Epithelial cell of prostate (primary cell): ENCODE data around the gene SLC9A5.
A peak's percentile ranks its signal among the peaks of the same experiment; 100 is the strongest.

ENCODE experiments used
- DNase-seq: peaks from one replicate; pipeline ENCODE4 v3.0.0-alpha.2; 2011; ENCODE audit warnings: low read depth, low spot score
- H3K27ac ChIP-seq: fragments of 450-650 bp; 2 replicates; pipeline ENCODE4 v1.5.1; 2017; ENCODE audit warnings: mild to moderate bottlenecking

SLC9A5 gene

DNA sequence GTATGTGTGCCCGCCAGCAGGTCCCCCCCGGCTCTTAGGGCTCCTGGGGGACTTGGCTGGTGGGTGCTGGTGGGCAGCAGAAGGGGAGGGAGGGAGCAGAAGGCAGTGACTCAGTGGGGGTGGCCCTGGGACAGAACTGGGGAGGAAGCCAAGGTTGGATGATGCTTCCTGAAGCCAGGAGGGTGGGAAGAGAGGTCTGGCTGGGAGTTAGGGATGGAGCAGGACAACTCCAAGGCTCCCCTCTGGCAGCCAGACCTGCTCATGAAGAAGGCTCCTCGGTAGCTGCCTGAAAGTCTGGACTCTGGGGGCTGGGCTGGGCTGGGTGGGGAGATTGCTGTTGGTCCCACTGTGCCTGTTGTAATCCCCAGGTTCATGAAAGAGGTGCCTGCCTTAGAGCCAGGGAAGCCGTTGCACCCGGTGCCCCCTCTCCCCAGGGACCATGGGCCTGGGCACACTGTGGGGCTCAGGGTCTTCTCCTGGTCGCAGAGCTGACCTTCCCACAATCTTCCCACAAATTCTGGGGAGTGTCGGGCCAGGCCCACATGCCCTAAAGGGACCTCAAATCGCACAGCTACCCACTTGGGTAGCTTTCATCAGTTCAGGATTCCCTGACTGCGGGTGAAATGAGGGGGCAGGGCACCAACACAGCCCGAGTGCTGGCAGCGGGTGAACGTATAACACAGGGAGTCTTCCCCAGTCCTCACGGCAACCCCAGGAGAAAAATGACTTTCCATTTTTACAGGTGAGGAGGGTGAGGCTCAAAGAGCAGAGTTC lies 29.4 kb downstream of the SLC9A5 start:
- H3K27ac ChIP-seq = peak overlapping the region; percentile 87
- no peak for DNase-seq

DNA sequence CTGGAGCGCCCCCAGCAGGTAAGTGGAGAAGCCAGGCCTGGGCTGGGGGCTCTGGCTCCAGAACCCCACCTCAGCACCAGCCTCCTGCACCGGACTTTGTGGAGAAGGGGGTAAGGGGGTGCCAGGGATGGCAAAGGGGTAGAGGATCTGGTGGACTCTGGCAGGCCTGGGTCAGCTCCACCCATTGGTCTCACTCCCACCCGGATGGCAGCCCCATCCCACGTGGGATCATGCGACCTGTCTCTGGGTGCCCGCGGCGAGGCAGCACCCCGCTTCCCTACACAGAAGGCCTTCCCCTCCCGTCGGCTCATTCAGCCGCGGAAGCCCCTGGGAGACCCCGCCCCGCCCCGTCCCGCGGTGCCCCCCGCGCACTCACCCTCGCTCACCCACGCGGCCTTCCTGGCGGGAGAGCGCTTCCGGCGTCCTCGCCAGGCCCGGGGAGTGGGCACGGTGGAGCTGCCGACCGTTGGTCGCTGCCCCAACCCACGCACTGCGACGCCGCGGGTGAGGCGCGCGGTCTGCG lies 30.1 kb downstream of the SLC9A5 start:
- H3K27ac ChIP-seq = peak overlapping the region; percentile 87
- DNase-seq = no peak

DNA sequence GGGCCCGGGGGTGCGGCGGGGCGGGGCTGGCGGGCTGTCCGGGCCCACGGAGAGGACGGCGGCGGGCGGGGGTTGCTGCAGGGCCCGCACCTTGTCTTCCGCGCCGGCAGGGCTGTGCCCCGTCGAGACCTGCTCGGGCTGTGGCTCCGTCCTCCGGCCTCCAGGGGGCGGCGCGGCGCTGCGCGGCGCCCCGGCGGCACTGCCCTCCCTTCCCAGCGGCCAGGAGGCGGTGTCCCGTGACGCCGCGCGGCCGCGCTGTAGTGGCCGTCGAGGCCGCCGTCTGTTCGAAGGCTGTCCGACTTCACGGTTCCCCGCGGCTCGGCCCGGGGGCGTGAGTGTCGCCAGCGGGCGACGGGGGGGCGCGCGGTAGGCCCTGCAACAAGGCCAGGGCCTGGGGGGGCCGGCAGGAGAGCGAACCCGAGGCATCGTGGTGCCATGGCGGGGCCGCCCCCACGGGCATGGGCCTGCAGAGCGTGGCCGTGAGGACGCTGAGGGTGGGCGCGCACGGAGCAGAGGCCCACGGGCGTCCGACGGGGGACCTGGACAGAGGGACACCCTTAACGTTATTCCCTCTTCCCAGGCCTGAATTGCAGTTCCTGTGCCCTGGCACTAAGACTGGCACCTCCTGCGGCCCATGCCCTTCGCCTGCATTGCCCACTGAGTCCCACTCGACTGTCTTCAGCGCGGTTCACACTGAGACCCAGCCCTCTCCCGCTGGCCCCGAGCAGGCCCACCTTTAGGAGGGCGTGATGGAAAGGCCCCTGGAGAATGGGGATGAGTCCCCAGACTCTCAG lies 30.7 kb downstream of the SLC9A5 start, which contains the start of gene PLEKHG4:
Gene PLEKHG4 (plus strand): TSS at position 237 of the 794 bp plus-strand sequence. CDS start 513 bp downstream, at position 750.
- no peak for DNase-seq
- H3K27ac ChIP-seq = peak within 1 kb of the TSS; percentile 87

DNA sequence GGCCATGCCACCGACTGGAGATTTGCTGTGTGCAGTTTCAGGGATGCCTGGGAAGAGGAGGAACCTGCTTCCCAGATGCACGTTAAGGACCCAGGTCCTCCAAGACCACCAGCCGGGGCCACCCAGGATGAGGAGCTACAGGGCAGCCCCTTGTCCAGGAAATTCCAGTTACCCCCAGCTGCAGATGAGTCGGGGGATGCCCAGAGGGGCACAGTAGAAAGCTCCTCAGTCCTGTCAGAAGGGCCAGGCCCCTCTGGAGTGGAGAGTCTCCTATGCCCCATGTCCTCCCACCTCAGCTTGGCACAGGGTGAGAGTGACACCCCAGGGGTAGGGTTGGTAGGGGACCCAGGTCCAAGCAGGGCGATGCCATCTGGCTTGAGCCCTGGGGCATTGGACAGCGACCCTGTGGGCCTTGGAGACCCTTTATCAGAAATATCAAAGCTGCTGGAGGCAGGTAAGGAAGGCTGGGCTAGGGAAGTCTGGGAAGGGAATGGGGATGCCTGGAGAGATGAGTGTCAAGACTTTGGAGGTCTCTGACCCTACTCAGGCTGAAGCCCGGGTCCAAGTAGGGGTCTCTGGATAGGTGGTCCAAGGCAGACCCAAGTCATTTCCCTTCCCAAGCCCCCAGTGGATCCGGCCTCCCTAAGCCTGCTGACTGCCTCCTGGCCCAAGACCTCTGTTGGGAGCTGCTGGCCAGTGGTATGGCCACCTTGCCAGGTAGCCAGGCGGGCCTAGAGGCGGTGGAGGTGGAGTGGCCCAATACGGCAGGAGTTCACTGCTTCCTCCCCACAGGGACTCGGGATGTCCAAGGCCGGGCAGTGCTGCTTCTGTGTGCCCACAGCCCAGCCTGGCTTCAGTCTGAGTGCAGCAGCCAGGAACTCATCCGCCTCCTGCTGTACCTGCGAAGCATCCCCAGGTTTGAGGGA lies 31.6 kb downstream of the SLC9A5 start:
- no peak for DNase-seq
- H3K27ac ChIP-seq = no peak overlapping the region

DNA sequence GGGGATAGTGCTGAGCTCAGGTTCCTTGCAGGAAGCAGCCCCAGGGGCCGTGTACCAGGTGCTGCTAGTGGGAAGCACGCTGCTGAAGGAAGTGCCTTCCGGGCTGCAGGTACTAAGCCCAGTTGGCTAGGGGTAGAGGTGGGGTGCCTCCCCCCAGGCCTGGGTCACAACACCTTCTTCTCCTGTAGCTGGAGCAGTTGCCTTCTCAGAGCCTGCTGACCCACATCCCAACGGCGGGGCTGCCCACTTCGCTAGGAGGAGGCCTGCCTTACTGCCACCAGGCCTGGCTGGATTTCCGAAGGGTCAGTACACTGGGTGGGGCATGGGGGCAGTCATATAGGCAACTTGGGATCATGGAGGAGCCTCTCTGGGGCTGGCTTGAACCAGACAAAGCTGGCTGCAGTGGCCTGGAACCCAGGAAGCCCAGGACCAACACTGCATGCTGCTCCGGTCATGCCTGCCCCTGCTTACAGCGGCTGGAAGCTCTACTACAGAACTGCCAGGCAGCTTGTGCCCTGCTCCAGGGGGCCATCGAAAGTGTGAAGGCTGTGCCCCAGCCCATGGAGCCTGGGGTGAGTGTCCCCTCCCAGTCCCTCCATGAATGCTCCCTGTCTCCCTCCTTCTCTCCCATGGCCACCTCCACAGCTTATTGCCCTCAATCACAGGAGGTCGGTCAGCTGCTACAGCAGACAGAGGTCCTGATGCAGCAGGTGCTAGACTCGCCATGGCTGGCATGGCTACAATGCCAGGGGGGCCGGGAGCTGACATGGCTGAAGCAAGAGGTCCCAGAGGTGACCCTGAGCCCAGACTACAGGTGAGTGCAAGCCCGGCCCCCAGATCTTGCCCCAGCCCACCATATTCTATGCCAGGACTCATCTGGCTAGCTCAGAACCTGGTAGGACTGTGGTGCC lies 33.0 kb downstream of the SLC9A5 start:
- H3K27ac ChIP-seq = no peak overlapping the region
- DNase-seq = no peak

DNA sequence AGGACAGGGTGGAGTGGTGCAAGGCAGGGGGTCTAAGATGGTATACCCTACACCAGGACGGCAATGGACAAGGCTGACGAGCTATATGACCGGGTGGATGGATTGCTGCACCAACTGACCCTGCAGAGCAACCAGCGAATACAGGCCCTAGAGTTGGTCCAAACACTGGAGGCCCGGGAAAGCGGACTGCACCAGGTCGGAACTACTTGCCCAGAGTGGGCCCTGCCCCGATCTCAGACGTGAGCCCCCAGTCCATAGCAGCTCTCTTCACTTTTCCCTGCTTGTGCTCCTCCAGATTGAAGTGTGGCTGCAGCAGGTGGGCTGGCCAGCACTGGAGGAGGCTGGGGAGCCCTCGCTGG lies 33.6 kb downstream of the SLC9A5 start:
- H3K27ac ChIP-seq = no peak overlapping the region
- no peak for DNase-seq

DNA sequence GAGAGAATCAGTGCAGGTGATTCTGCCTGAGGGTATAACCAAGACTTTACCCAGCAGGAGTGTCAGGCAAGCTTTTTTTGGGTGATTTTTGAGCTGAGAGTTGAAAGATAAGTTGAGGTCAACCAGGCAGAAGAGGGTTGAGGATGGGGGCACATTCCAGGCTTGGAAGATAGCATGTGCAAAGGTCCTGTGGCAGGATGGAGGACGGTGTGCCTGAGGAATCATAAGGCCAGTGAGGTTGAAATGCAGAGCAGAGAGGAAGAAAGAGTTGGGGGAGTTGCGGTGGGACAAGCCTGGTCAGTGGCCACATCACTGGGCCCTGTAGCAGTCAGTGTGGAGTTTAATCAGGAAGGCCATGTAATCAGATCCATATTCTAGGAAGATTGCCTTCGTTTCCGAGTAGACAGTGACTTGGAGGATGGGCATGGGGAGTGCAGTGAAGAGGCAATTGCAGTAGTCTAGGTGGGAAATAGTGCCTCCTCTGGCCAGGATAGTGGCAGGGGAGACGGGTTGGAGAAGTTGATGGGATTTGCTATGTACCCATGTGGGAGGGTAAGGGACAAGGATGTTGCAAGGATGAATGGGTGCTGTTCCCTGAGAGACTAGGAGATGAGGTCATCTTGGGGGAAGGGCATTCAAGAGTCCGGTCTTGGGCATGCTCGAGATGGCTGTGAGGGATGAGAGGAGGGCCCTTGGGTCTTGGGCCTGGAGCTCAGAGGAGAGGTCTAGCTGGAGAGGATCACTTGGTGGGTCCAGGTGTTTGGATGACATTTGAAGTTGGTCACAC lies 34.5 kb downstream of the SLC9A5 start:
- no peak overlapping the region for H3K27ac ChIP-seq
- DNase-seq = no peak

DNA sequence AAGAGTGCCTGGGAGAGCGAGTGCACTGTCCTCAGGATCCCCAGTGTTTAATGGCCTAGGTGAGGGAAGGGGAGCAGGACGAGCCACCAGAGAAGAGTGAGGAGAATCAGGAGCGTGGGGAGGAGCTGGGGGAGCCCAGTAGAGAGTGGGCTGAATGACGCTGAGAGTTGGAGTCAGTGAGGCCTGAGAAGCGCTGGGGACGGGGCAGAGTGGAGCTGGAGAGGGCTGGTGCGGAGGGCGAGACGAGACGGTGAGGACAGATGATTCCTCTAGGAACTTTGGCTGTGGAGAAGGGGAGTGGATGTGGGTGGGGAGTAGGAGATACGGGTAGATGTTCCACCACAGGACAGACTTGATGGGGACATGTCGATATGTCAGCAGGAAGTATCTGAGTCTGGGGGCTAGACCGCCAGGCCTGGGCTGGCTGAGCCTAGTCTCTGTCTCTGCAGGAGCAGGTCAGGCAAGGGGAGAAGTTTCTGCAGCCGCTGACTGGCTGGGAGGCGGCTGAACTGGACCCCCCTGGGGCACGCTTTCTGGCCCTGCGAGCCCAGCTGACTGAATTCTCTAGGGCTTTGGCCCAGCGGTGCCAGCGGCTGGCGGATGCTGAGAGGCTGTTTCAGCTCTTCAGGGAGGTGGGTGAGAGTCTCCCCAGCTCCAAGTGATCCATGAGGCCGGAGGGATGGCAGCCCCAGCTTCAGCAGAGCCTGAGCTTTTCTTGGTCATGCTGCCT lies 35.2 kb downstream of the SLC9A5 start:
- no peak overlapping the region for H3K27ac ChIP-seq
- no peak for DNase-seq

DNA sequence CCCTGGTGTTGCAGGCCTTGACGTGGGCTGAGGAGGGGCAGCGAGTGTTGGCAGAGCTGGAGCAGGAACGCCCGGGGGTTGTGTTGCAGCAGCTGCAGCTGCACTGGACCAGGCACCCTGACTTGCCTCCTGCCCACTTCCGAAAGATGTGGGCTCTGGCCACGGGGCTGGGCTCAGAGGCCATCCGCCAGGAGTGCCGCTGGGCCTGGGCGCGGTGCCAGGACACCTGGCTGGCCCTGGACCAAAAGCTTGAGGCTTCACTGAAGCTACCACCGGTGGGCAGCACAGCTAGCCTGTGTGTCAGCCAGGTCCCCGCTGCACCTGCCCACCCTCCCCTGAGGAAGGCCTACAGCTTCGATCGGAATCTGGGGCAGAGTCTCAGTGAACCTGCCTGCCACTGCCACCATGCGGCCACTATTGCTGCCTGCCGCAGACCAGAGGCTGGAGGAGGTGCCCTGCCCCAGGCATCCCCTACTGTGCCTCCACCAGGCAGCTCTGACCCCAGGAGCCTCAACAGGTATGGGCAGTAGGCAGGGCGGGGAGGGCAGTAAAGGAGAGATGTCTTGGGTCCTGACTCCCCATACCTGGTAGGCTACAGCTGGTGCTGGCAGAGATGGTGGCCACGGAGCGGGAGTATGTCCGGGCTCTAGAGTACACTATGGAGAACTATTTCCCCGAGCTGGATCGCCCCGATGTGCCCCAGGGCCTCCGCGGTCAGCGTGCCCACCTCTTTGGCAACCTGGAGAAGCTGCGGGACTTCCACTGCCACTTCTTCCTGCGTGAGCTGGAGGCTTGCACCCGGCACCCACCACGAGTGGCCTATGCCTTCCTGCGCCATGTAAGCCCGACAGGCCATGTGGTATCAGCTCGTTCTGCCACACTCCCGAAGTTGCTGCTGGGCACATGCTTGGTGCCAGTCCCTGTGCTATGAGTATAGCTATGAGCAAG lies 36.2 kb downstream of the SLC9A5 start:
- no peak for DNase-seq
- no peak overlapping the region for H3K27ac ChIP-seq

DNA sequence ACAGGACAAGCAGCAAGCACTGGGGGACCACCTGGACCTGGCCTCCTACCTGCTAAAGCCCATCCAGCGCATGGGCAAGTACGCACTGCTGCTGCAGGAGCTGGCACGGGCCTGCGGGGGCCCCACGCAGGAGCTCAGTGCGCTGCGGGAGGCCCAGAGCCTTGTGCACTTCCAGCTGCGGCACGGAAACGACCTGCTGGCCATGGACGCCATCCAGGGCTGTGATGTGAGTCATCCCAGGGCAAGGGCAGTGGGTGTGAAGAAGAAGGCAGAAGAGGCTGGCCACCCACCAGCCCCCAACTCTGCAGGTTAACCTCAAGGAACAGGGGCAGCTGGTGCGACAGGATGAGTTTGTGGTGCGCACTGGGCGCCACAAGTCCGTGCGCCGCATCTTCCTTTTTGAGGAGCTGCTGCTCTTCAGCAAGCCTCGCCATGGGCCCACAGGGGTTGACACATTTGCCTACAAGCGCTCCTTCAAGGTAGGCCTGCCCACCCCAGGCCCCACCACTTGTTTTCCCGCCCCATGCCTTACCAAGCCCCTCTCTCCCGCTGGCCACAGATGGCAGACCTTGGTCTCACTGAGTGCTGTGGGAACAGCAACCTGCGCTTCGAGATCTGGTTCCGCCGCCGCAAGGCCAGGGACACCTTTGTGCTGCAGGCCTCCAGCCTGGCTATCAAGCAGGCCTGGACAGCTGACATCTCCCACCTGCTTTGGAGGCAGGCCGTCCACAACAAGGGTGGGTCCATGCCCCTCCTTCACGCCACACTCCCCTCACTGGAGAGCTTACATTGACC lies 37.9 kb downstream of the SLC9A5 start:
- H3K27ac ChIP-seq = no peak overlapping the region

DNA sequence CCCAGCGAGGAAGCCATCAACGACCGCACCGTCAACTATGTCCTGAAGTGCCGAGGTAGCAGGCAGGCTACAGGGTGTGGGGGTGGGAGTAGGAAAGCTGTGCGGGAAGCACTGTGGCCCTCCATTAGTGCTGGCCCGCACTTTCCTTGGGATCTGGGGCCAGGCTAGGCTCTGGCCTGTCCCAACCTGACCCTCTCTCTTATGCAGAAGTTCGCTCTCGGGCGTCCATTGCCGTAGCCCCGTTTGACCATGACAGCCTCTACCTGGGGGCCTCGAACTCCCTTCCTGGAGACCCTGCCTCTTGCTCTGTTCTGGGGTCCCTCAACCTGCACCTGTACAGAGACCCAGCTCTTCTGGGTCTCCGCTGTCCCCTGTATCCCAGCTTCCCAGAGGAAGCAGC lies 39.2 kb downstream of the SLC9A5 start:
- H3K27ac ChIP-seq = no peak overlapping the region
- no peak for DNase-seq

More for the DNA sequence above, 37.9 kb downstream of the SLC9A5 start:
- DNase-seq = no peak

DNA sequence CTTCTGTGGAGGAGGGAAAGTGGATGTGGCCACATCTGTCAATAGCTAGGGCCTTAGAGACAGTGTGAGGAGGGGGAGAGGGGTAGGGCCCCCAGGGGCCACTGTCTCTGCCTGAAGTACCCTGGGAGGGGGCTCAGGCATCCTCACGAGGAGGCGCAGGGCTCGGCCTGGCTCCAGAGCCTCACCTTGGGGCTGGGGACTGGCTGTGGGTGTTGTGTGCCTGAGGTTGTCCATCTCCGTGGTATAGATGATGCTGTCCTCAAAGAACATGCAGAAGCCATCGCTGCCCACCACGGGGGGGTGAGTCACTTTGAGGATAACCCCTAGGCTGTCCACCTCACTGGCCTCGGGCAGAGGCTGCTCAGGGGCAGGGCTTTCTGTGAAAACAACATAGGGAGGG lies 42.7 kb downstream of the SLC9A5 start:
- no peak overlapping the region for H3K27ac ChIP-seq
- DNase-seq = no peak

DNA sequence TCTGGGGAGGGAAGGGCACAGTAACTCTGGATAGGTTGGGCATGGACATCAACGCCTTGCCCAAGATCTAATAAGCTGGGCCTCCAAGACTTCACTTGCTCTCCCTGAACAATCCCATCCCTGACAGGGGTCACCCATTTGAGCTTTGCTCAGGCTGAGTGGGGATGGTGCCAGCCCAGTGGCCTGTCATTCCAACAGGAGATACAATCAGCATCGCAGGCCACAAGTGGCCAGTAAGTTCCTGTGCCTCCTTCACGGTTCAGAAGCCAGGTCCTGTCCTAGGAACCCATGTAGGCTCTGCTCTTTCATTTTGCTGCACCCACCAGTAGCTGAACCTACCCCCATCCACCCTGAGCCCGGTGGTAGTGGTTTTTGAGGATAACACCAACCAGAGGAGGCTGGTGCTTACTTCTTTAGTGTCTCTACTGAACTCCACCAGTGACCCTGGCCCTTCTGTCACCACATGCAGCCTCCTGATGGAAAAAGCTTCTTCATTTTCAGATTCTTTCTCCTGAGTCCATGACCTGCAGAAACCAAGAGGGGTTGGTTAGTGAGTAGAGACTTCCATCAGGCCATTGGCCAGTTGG lies 45.5 kb downstream of the SLC9A5 start:
- no peak overlapping the region for H3K27ac ChIP-seq
- DNase-seq = no peak

DNA sequence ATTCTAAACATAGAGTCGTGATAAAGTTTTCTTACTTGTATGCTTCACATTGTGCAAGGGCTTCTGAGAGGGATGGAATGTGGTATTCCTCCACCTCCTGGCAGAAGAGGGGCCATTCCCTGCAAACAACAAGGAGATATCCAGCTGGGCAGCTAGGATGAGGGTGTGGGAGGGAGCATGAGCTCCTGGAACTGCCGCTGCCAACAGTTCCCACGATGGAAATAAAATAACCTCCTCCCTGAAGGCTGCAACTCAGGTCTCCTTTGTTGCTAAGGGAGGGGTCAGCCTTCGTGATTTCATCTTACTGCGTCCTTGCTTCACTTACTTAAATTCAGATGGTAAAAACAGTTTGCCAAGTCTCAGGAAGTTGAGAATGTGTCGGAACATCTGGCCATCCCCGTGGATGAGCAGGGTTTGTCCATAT lies 46.2 kb downstream of the SLC9A5 start:
- H3K27ac ChIP-seq = no peak overlapping the region
- no peak for DNase-seq

DNA sequence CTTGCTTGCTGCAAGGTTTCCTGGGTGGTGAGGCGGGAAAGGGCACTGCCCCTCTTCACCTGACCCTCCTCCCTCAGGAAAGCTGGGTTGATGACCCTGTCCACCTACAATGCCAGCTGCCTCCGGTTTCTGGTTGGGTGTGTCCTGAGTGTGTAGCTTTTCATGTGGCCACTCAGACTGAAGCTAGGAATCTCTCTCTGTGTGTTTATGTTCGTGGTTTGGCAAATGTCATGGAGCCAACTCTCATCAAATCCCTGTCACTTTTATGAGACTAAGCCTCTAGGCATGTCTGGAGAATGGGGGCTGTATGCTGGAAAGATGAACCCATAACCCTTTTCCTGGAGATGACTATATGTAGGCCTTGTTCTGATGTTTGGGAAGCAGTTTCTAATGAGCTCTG lies 47.6 kb downstream of the SLC9A5 start:
- no peak overlapping the region for H3K27ac ChIP-seq
- no peak for DNase-seq

DNA sequence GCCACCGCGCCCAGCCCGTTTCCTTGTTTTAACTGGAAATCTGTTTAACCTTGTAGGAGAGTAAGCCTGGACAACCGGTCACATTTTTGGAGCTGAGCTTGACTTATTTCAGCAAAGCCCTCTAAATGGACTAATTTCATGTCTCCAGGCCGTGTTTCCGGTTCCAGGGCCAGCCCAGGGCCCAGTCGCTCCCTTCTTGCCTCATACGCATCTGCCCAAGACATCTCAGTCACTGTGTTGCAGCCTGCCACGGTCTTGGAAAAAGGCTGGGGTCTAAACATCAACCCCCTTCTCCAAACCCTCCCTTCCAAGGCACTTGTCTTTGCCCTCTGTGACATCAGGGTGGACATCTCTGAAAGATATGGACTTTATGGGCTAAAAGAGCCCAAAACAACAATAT lies 49.5 kb downstream of the SLC9A5 start:
- no peak for DNase-seq
- no peak overlapping the region for H3K27ac ChIP-seq
